HepG2 (cell line): ENCODE measurements around the gene RAB6B. TPM values are rescaled to one million over a fixed set of nuclear protein-coding genes. Genes with fewer than 3 reads are reported as not detected.

ENCODE experiments used
- ATAC-seq: fragments of 200-7000 bp; cut with Tn5 transposase; 3 replicates; pipeline ENCODE4 v1.9.1; 2020; ENCODE audit warnings: mild to moderate bottlenecking, moderate library complexity
- BruUV-seq: library from RNA; stranded (reverse); fragments of 400-500 nt; replicated peaks from 2 replicates; lab custom pipeline; 2021; lab: Mats Ljungman, UMichigan
- CTCF ChIA-PET: fragments of 300-600 bp; formaldehyde crosslinking; extraction: SDS; loops from one replicate; lab custom pipeline; 2021; ENCODE audit warnings: low total read pairs, inconsistent platforms, low intra/inter-chr PET ratio; lab: Yijun Ruan, JAX
- POLR2A ChIA-PET: fragments of 350-600 bp; sonication (Branson Sonifier 250); formaldehyde crosslinking; loops from one replicate; lab custom pipeline; 2020; ENCODE audit warnings: antibody characterized with exemption, inconsistent platforms; lab: Yijun Ruan, JAX
- DNase-seq: peaks from one replicate; pipeline ENCODE4 v3.0.0-alpha.2; 2015; ENCODE audit warnings: low spot score
- FAIRE-seq: peaks from 3 replicates; lab custom pipeline; 2011; peaks lifted over from hg19 to GRCh38; lab: Jason Lieb, UNC
- H2AFZ ChIP-seq: one replicate; pipeline ENCODE4 v1.6.1; 2011; ENCODE audit warnings: low read length, inconsistent platforms
- H3K27ac ChIP-seq: fragments of 300-600 bp; 3 replicates; pipeline ENCODE4 v1.8.0; 2011; ENCODE audit warnings: mixed run types, mild to moderate bottlenecking, mixed read lengths, low read length, inconsistent platforms; ENCODE audit not compliant: insufficient read depth; ENCODE audit errors: extremely low read length
- H3K27me3 ChIP-seq, 2 experiments: fragments of 200-600 bp in 1 of 2; 2 replicates in 1 of 2; 3 replicates in 1 of 2; pipeline versions ENCODE4 v1.6.0 to v1.8.0; 2011; ENCODE audit warnings: low read length in 2 of 2, mild to moderate bottlenecking in 2 of 2, moderate library complexity in 2 of 2, inconsistent platforms in 1 of 2; ENCODE audit not compliant: insufficient read depth in 2 of 2, control insufficient read depth in 1 of 2
- H3K36me3 ChIP-seq, 2 experiments: fragments of 200-600 bp in 1 of 2; replicated peaks in 1 of 2; 2 replicates in 1 of 2; 3 replicates in 1 of 2; pipeline versions ENCODE4 v1.5.1 to v1.8.0; 2011; ENCODE audit warnings: low read length in 2 of 2, inconsistent platforms in 1 of 2; ENCODE audit not compliant: insufficient read depth in 2 of 2, control insufficient read depth in 1 of 2
- H3K4me1 ChIP-seq: 2 replicates; pipeline ENCODE4 v1.5.1; 2012; ENCODE audit warnings: low read length, inconsistent platforms; ENCODE audit not compliant: insufficient read depth
- H3K4me2 ChIP-seq: 2 replicates; pipeline ENCODE4 v1.6.0; 2011; ENCODE audit warnings: low read depth, low read length, inconsistent platforms
- H3K4me3 ChIP-seq, 3 experiments: fragments of 200-600 bp in 1 of 3; sonication (generic), shearing (Covaris generic) in 1 of 3; replicated peaks in 1 of 3; 2 replicates each; pipeline ENCODE4 v1.5.1; 2011 to 2016; ENCODE audit warnings: low read length in 3 of 3, inconsistent platforms in 2 of 3, low read depth in 2 of 3, mild to moderate bottlenecking in 2 of 3, control low read depth in 1 of 3, mixed read lengths in 1 of 3; ENCODE audit not compliant: insufficient read depth in 1 of 3
- H3K79me2 ChIP-seq: one replicate; pipeline ENCODE4 v1.6.1; 2011; ENCODE audit warnings: low read length, inconsistent platforms; ENCODE audit not compliant: insufficient read depth
- H3K9ac ChIP-seq: 2 replicates; pipeline ENCODE4 v1.6.0; 2011; ENCODE audit warnings: mild to moderate bottlenecking, low read depth, low read length, inconsistent platforms; ENCODE audit not compliant: insufficient read depth
- H3K9me3 ChIP-seq: 2 replicates; pipeline ENCODE4 v1.5.1; 2012; ENCODE audit warnings: mild to moderate bottlenecking, low read length
- H4K20me1 ChIP-seq: 2 replicates; pipeline ENCODE4 v1.6.0; 2011; ENCODE audit warnings: inconsistent platforms, mild to moderate bottlenecking, low read length, moderate library complexity; ENCODE audit not compliant: insufficient read depth
- ATF2 ChIP-seq: sonication (generic); formaldehyde crosslinking; IDR thresholded peaks from 2 replicates; pipeline ENCODE4 v1.4.0; 2020; ENCODE audit warnings: missing genetic modification reagents
- MTA1 ChIP-seq: sonication (generic); formaldehyde crosslinking; IDR thresholded peaks from 2 replicates; pipeline ENCODE4 v1.4.0; 2020; ENCODE audit warnings: missing genetic modification reagents, mild to moderate bottlenecking, borderline replicate concordance
- ZBTB21 ChIP-seq: sonication (generic); formaldehyde crosslinking; IDR thresholded peaks from 2 replicates; pipeline ENCODE4 v1.4.0; 2020; ENCODE audit warnings: missing genetic modification reagents
- ZBTB26 ChIP-seq: IDR thresholded peaks from 2 replicates; pipeline ENCODE4 v1.6.1; 2016; ENCODE audit warnings: missing compliant biosample characterization, missing genetic modification reagents, borderline replicate concordance
- ZNF136 ChIP-seq: sonication (generic); formaldehyde crosslinking; IDR thresholded peaks from 2 replicates; pipeline ENCODE4 v1.8.1; 2022; ENCODE audit warnings: low read depth, mild to moderate bottlenecking, moderate library complexity, missing genetic modification reagents
- ZNF768 ChIP-seq: sonication (generic); formaldehyde crosslinking; IDR thresholded peaks from 2 replicates; pipeline ENCODE4 v1.4.0; 2020; ENCODE audit warnings: missing genetic modification reagents
- WGBS: methylation state at CpG from one replicate; pipeline ENCODE4 v1.1.6; 2017; ENCODE audit warnings: low lambda C conversion rate; 5-methylcytosine and 5-hydroxymethylcytosine counted together
- in situ Hi-C: cut with HindIII; loops from 2 replicates; pipeline ENCODE4 v1.10.0; 2017; ENCODE audit warnings: low pct_unique_long_range_greater_than_20kb; ENCODE audit not compliant: extremely low pct_ligation_motif_present
- intact Hi-C: fragments of 100-400 bp; cut with micrococcal nuclease; formaldehyde crosslinking; loops from one replicate; pipeline ENCODE4 v1.10.0; 2022; ENCODE audit not compliant: unreplicated experiment
- polyA plus RNA-seq, 8 experiments: library from polyadenylated mRNA; depleted of rRNA in 3 of 8; stranded (reverse) in 7 of 8; unstranded in 1 of 8; fragments of >200 nt; fragmentation: Illumina TruSeq in 4 of 8; extraction: Trizol in 4 of 8; gene quantifications; 2 replicates each; pipeline versions ENCODE4 v1.2.1 to v1.2.3, GENCODE V29; 2011 to 2016; ENCODE audit warnings: low read depth in 4 of 8, missing spikeins in 1 of 8, mixed read lengths in 1 of 8; ENCODE audit not compliant: insufficient read depth in 1 of 8
- total RNA-seq, 5 experiments: library from RNA; depleted of rRNA; stranded (reverse); fragments of >200 nt; fragmentation: Illumina TruSeq; extraction: Trizol; gene quantifications; 2 replicates each; pipeline ENCODE4 v1.2.3, GENCODE V29; 2016; ENCODE audit warnings: low read depth in 1 of 5

RAB6B gene
- total and polyA plus RNA-seq, 2 of the 13 experiments (the other 11 are each of a cell fraction or from before 2014, with no cell fraction given) = 0.16 TPM; not detected in 1

- ChIA-PET POLR2A (no interaction called here), CTCF (no interaction called here)
- peaks cover 6 to 22% of the 10 kb centered on the region in 2 experiments; a peak in 3 of 5 replicates for H3K27me3 ChIP-seq
- no peak for TF ChIP-seq ZBTB26
- TF ChIP-seq ZNF768 = peak; percentile 95
- DNase-seq (no peak), FAIRE-seq (no peak), ATAC-seq (no peak)
- H3K27ac ChIP-seq = no peak overlapping the region
- no TSS peak for BruUV-seq
- no peaks in the 10 kb centered on the region for H3K9me3 ChIP-seq
- intact Hi-C loops = no loop called here
- in situ Hi-C loops = no loop called here
- H3K36me3 ChIP-seq = no peaks in the 10 kb centered on the region
- 8% methylated on average over 3 of the region's 4 CpGs for WGBS
- no peak overlapping the region for H3K4me2 ChIP-seq
- no peak overlapping the region for H3K9ac ChIP-seq
- H2AFZ ChIP-seq = no peak overlapping the region
- no peaks in the 10 kb centered on the region for H3K79me2 ChIP-seq
- no peaks in the 10 kb centered on the region for H3K4me1 ChIP-seq
- no peak overlapping the region for H3K4me3 ChIP-seq
- no peaks in the 10 kb centered on the region for H4K20me1 ChIP-seq
Measured at GRCh38 chr3:133842158-133842557, 53.5 kb downstream of the RAB6B start.

- no peak overlapping the region for H3K4me3 ChIP-seq
- H3K36me3 ChIP-seq = no peaks in the 10 kb centered on the region
- no peak overlapping the region for H3K9ac ChIP-seq
- no peaks in the 10 kb centered on the region for H3K79me2 ChIP-seq
- FAIRE-seq (no peak), DNase-seq (no peak), ATAC-seq (no peak)
- no peaks in the 10 kb centered on the region for H4K20me1 ChIP-seq
- no TSS peak for BruUV-seq
- in situ Hi-C loops (no loop called here), intact Hi-C loops (no loop called here)
- ChIA-PET CTCF (no interaction called here), POLR2A (no interaction called here)
- peaks cover 9 to 22% of the 10 kb centered on the region in 2 experiments; a peak in 3 of 5 replicates for H3K27me3 ChIP-seq
- no peak overlapping the region for H3K4me2 ChIP-seq
- H3K9me3 ChIP-seq = no peaks in the 10 kb centered on the region
- 8% methylated on average over 2 of the region's 8 CpGs for WGBS
- no peaks in the 10 kb centered on the region for H3K4me1 ChIP-seq
- no peak overlapping the region for H2AFZ ChIP-seq
- H3K27ac ChIP-seq = no peak overlapping the region
- TF ChIP-seq ATF2 (CRISPR knock-in tag) (no peak), ZBTB21 (CRISPR knock-in tag) (no peak), ZNF136 (no peak), MTA1 (CRISPR knock-in tag) (no peak)
Measured at GRCh38 chr3:133841196-133841595, 54.5 kb downstream of the RAB6B start.
